Measurements from ENCODE around the gene CYBRD1.

DNA sequence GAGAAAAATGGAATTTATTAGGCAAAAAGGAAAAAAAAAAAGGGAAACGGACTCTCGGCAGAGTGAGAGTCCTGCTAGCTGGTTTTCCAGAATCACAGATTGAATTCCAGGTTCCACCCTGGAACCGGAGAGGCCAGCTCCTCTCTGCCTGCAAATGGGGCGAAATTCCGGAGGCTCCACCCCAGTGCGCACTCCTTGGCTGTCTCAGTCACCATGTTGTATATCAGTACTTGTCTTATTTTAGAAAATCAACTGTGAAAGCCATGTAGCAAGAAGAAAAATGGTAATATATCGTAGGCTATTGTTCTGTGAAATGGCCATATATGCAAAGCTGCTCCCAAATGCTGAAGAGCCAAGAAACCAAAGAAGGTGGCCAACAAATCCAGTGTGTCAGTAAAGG is 49.4 kb downstream of the CYBRD1 start:
- TF ChIP-seq, protein P1, sequence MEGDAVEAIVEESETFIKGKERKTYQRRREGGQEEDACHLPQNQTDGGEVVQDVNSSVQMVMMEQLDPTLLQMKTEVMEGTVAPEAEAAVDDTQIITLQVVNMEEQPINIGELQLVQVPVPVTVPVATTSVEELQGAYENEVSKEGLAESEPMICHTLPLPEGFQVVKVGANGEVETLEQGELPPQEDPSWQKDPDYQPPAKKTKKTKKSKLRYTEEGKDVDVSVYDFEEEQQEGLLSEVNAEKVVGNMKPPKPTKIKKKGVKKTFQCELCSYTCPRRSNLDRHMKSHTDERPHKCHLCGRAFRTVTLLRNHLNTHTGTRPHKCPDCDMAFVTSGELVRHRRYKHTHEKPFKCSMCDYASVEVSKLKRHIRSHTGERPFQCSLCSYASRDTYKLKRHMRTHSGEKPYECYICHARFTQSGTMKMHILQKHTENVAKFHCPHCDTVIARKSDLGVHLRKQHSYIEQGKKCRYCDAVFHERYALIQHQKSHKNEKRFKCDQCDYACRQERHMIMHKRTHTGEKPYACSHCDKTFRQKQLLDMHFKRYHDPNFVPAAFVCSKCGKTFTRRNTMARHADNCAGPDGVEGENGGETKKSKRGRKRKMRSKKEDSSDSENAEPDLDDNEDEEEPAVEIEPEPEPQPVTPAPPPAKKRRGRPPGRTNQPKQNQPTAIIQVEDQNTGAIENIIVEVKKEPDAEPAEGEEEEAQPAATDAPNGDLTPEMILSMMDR (IDR thresholded peaks at IDR 0.05) = no peak
- no peak for TF ChIP-seq POLR2A (IDR thresholded peaks at IDR 0.05)
